Ovary (tissue), 9 donors: ENCODE data around the gene ACAP3. TPM values are rescaled to one million over a fixed set of nuclear protein-coding genes. Genes with fewer than 3 reads are reported as not detected.

ENCODE experiments used
- DNase-seq, 5 donors: peaks; one replicate each; pipeline ENCODE4 v3.0.0-alpha.2; 2019 to 2020
- H3K27ac ChIP-seq, 2 donors: fragments of 200-600 bp; one replicate each; pipeline versions ENCODE4 v1.5.1 to v1.8.0; 2019 to 2022
- H3K27me3 ChIP-seq: fragments of 200-600 bp; one replicate; pipeline ENCODE4 v1.8.0; 2022
- H3K36me3 ChIP-seq: fragments of 200-600 bp; sonication (generic); one replicate; pipeline ENCODE4 v1.5.1; 2019
- H3K4me1 ChIP-seq: one replicate; pipeline ENCODE4 v1.8.1; 2013; ENCODE audit warnings: mild to moderate bottlenecking, moderate library complexity; ENCODE audit not compliant: insufficient read depth
- H3K4me3 ChIP-seq: fragments of 200-600 bp; sonication (generic); one replicate; pipeline ENCODE4 v1.5.1; 2017
- H3K9me3 ChIP-seq, 2 donors: fragments of 200-600 bp in 1 of 2; sonication (generic) in 1 of 2; one replicate each; pipeline versions ENCODE4 v1.5.1 to v1.8.1; 2013 to 2019; ENCODE audit warnings: mild to moderate bottlenecking in 1 of 2, moderate library complexity in 1 of 2
- CTCF ChIP-seq, 3 donors: fragments of 450-650 bp in 2 of 3; fragments of 200-600 bp in 1 of 3; IDR thresholded peaks; one replicate each; pipeline versions ENCODE4 v1.5.1 to v1.8.0; 2016 to 2022; ENCODE audit warnings: antibody characterized with exemption in 3 of 3, mild to moderate bottlenecking in 1 of 3
- EP300 ChIP-seq: sonication (generic); formaldehyde crosslinking; IDR thresholded peaks from one replicate; pipeline ENCODE4 v1.6.1; 2017; ENCODE audit warnings: antibody characterized with exemption
- POLR2A ChIP-seq: fragments of 450-650 bp; IDR thresholded peaks from one replicate; pipeline ENCODE4 v1.6.1; 2017; ENCODE audit warnings: antibody characterized with exemption, mild to moderate bottlenecking, moderate library complexity
- WGBS, 3 donors: extraction: QIAGEN DNeasy Blood & Tissue Kit in 1 of 3; methylation state at CpG; one replicate each; pipeline versions ENCODE4 v1.1.5 to v1.1.7; 2013 to 2017; 5-methylcytosine and 5-hydroxymethylcytosine counted together
- intact Hi-C, 4 donors: fragments of 100-400 bp; cut with DNase I; formaldehyde crosslinking; loops; one replicate each; pipeline versions ENCODE4 v1.11.0 to v1.15.1; 2022 to 2023
- polyA plus RNA-seq, 2 donors: library from polyadenylated mRNA; stranded (reverse); fragments of 200-250 nt in 1 of 2; fragments of 350-450 nt in 1 of 2; fragmentation: Illumina TruSeq in 1 of 2; extraction: RNeasy Lipid Tissue Mini Kit (QIAGEN cat#74804) in 1 of 2; gene quantifications; one replicate each; pipeline ENCODE4 v1.2.3, GENCODE V29; 2013 to 2014
- total RNA-seq, 7 donors: library from RNA; depleted of rRNA in 2 of 7; stranded (reverse); fragments of >200 nt in 2 of 7; fragmentation: NEBNext Ultra II Directional in 3 of 7; extraction: Animal tissue kit (Norgen Biotek cat#: 25700) in 3 of 7; gene quantifications; one replicate each; pipeline versions ENCODE4 v1.1.0 to v1.2.4, GENCODE V29; 2016 to 2023
- donor health status: DM: no; HTN: no; CAD: no; lungs with moderate emphysema.
- donor health status: DM: no; HTN: no; CAD: no.
- donor health status: Bipolar disorder and iron deficiency.
- donor health status: DM: yes; HTN: yes; CAD: no.
- donor health status: DM: no; HTN: no; CAD: no.
- donor health status: DM: yes; HTN: yes; CAD: no.

The ACAP3 gene
- total and polyA plus RNA-seq, 9 donors, result 3.5 to 62.4 (median 45.1) TPM

- intact Hi-C loops, result no loop called here
- DNase-seq, result peak in 1 of 5 donors; percentile 57
- H3K4me1 ChIP-seq, result peaks cover 32% of the 10 kb centered on the region
Measured at GRCh38 chr1:1308756-1309250, 1.1 kb upstream of the ACAP3 start.

GRCh38 chr1:1307261-1307922 lies 338 bp downstream of the ACAP3 start:
- TF ChIP-seq POLR2A, result no peak
- no peak for TF ChIP-seq EP300
- no peak for TF ChIP-seq CTCF (IDR thresholded peaks at IDR 0.05)

More at GRCh38 chr1:1308756-1309250, 1.1 kb upstream of the ACAP3 start:
- peak overlapping the region; percentile 68 for H3K4me3 ChIP-seq
- H3K27ac ChIP-seq, result peak overlapping the region; percentile 54 to 91
- 0% methylated on average over 26 to 66 of the region's 66 CpGs for WGBS, 3 donors
- no peaks in the 10 kb centered on the region for H3K27me3 ChIP-seq
- no peaks in the 10 kb centered on the region for H3K9me3 ChIP-seq
- H3K36me3 ChIP-seq, result no peaks in the 10 kb centered on the region
- TF ChIP-seq POLR2A (no peak), EP300 (no peak), CTCF (IDR thresholded peaks at IDR 0.05) (no peak)

GRCh38 chr1:1306661-1307260 lies 969 bp downstream of the ACAP3 start:
- Histone ChIP-seq H3K27me3 (no peaks in the 10 kb centered on the region), H3K27ac (peak overlapping the region in 1 of 2 donors; percentile 67), H3K36me3 (no peaks in the 10 kb centered on the region), H3K4me3 (peak overlapping the region; percentile 68), H3K4me1 (peaks cover 32% of the 10 kb centered on the region), H3K9me3 (no peaks in the 10 kb centered on the region)
- intact Hi-C loops, result no loop called here
- no peak for DNase-seq
- 25 to 31% (median 26%) methylated on average over 27 of the region's 27 CpGs for WGBS, 3 donors
- TF ChIP-seq POLR2A (no peak), CTCF (IDR thresholded peaks at IDR 0.05) (no peak), EP300 (no peak)

More at GRCh38 chr1:1307261-1307922, 338 bp downstream of the ACAP3 start:
- H3K27ac ChIP-seq, result peak overlapping the region; percentile 67 to 91
- intact Hi-C loops, result no loop called here
- 1 to 3% (median 2%) methylated on average over 33 to 83 of the region's 83 CpGs for whole genome bisulfite sequencing, 3 donors
- DNase-seq, result peak in 2 of 5 donors; percentile 68 to 72
- H3K4me3 ChIP-seq, result peak overlapping the region; percentile 68
- no peaks in the 10 kb centered on the region for H3K36me3 ChIP-seq
- H3K9me3 ChIP-seq, result no peaks in the 10 kb centered on the region
- peaks cover 32% of the 10 kb centered on the region for H3K4me1 ChIP-seq
- H3K27me3 ChIP-seq, result no peaks in the 10 kb centered on the region

DNA sequence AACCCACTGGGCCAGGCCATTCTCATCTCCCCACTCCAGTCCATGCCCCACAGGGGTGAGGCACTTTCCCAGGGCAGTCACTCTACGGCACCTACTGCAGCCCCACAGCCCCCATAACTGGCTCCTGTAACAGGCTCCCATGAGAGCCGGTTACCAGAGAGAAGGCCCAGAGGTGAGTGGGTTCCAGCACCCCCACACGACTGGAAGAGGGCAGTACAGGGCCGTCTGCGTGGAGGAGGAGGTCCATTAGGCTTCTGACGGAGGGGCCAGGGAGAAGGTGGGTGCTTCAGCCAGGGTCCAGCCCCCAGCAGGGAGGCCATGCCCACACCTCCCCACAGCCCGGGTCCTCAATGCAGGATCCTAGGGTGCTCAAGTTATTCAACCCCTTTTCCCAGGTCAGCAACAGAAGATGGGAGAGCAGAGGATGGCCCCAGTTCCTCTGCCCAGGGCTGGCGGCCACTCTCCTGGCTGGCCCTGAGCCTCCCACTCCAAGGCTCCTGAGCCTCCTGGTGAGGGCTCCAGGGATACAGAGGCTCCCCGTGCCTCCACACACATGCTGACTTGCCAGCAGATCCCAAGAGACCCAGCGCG lies 1.6 kb downstream of the ACAP3 start:
- peaks cover 32% of the 10 kb centered on the region for H3K4me1 ChIP-seq
- peak overlapping the region in 1 of 2 donors; percentile 76 for H3K27ac ChIP-seq
- no peaks in the 10 kb centered on the region for H3K36me3 ChIP-seq
- no peaks in the 10 kb centered on the region for H3K9me3 ChIP-seq
- TF ChIP-seq POLR2A, result no peak
- TF ChIP-seq CTCF (IDR thresholded peaks at IDR 0.05), result no peak
- TF ChIP-seq EP300, result no peak
- intact Hi-C loops, result no loop called here
- 33 to 39% (median 39%) methylated on average over 10 to 11 of the region's 11 CpGs for WGBS, 3 donors
- peak overlapping the region; percentile 46 for H3K4me3 ChIP-seq
- DNase-seq, result no peak
- no peaks in the 10 kb centered on the region for H3K27me3 ChIP-seq
